HG03520 (cell line): Measurements from ENCODE around the gene POTEF.
A peak's percentile ranks its signal among the peaks of the same experiment; 100 is the strongest.
"Not testable (repeated sequence)": the region's sequence is repeated elsewhere in the genome, so short reads cannot be mapped to it uniquely, and the experiment has no call there.

Source experiments
- ATAC-seq: cut with Tn5 transposase; IDR thresholded peaks from one replicate; pipeline ENCODE4 v1.9.1; 2021; ENCODE audit warnings: mild to moderate bottlenecking, moderate library complexity; ENCODE audit not compliant: unreplicated experiment

POTEF gene

DNA sequence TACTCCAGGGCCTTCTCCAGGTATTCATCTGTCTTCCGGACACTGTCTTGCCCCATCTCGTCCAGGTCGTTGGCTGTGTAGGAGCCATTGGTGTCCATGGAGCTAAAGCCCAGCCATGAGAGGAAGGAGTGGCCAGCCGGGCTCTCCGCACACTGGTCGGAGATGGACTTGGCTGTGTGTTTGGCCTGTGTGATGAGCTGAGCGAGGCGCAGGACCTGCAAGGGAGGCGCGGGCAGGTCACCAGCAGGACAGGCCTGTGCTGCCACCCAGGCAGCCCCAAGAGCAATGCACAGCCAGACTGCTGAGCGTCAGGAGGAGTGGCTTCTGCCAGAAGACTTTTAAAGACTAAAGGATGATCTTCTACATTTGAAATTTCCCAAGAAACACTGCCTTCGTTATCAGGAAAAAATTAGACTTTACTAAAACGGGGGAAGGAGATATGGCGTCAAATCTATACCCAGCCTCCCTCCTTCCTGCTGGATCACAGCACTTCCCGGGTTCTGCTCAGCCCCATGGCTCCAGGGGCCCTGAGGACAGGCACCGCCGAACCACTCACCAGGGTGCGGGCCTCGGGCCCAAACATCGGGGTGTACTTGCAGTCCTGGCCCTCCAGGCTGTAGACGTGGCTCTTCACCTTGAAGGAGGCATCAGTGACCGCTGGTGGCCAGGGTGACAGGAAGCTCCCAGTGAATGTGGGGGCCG, 24.9 kb upstream of the POTEF start:
- ATAC-seq: not testable (repeated sequence)

GRCh38 chr2:130152816-130153595, 24.0 kb upstream of the POTEF start:
- ATAC-seq: no peak

- not testable (repeated sequence) for ATAC-seq
Measured at GRCh38 chr2:130152136-130152815, 23.3 kb upstream of the POTEF start.

DNA sequence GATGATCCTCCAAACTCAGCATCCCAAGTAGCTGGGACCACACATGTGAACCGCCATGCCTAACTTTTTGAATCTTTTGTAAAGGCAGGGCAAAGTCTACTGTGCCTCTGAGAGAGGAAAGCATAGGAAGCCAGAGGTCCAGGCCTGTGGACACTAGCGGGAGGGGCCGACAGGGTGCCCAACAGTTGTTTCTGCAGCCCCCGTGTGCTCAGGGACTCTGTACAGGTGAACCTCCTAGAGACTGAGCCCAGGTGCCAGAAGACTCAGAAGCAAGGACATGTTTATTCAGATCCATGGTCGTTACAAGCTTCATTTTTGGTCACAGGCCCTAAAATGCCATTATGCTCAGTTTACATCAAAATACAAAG, 22.1 kb upstream of the POTEF start:
- ATAC-seq: not testable (repeated sequence)

DNA sequence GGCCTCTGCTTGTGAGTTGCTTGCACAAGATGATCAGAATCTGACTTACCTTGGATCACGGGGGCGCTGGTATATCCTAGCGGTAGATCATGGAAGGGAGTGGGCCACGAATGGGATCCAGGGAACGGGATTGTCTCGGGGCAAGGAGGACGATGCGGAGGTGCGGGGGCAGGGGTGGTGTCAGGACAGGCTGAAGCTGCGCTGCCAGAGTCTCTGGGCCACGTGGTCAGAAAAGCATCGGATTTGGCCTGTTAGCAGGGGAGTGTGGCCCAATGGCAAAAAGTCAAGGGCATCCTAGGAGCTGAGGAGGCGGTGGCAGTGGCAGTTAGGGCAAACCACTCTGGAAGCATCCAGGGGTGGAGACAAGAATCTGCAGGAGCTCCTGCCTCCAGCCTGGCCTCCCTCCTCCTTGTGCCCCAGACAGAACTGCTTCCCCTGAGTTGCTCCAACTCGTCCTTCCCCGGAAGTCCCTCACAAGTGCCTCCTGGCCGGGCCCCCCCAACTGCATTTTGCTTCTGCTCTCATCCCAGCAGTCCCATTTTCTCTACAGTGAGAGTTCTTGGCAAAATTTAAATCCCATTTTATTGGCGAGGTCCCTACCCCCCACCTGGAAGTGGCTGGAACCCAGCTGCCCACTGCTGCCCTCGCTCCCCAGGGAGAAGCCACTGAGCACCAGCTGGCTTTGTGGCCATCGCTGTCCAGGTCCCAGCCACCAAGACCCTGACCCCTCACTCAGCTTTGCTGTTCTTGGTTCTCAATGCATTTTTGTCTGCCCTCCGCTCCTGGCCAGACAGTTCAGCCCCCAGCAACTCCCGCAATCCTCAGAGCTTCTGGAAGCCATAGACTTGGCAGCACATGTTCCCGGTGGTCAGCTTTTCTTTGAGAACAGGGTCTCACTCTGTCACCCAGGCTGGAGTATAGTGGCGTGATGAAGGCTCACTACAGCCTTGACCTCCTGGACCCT, 21.4 kb upstream of the POTEF start:
- ATAC-seq: no peak

DNA sequence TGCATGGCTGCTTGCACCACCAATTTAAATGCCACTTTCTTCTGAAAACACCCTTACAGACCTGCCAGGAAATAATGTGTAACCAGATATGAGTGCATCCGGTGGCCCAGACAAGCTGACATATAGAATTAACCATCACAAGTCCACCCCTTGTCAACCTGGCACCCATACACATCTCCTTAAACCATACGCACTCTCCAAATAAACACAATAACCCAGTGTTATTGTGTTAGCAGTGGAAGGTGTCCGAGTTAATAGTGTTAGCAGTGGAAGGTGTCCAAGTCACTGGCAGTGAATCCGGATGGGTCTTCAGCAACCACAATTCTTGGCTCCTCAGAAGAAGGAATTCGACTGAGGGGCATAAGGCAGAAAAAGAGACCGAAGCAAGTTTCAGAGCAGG, 19.5 kb upstream of the POTEF start:
- not testable (repeated sequence) for ATAC-seq

DNA sequence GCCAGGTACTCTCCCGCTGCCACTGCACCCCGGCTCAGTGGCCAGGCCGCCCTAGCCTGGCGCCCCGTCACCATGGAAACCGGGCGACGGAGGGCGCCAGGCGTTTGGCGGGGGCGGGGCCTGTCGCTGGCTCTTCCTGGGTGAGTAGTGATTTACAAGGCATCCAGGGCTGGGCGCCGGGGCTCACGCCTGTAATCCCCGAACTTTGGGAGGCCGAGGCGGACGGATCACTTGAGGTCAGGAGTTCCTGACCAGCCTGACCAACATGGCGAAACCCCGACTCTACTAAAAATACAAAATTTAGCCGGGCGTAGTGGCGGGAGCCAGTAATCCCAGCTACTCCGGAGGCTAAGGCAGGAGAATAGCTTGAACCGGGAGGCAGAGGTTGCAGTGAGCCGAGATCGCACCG, 16.0 kb upstream of the POTEF start, which contains the start of gene CCDC74B:
TSS of gene CCDC74B (minus strand) at position 107 of the 409 bp plus-strand sequence. CDS start 116 bp downstream, outside the sequence.
- ATAC-seq: peak; percentile 86

GRCh38 chr2:130143266-130144039, 14.4 kb upstream of the POTEF start:
- not testable (repeated sequence) for ATAC-seq

DNA sequence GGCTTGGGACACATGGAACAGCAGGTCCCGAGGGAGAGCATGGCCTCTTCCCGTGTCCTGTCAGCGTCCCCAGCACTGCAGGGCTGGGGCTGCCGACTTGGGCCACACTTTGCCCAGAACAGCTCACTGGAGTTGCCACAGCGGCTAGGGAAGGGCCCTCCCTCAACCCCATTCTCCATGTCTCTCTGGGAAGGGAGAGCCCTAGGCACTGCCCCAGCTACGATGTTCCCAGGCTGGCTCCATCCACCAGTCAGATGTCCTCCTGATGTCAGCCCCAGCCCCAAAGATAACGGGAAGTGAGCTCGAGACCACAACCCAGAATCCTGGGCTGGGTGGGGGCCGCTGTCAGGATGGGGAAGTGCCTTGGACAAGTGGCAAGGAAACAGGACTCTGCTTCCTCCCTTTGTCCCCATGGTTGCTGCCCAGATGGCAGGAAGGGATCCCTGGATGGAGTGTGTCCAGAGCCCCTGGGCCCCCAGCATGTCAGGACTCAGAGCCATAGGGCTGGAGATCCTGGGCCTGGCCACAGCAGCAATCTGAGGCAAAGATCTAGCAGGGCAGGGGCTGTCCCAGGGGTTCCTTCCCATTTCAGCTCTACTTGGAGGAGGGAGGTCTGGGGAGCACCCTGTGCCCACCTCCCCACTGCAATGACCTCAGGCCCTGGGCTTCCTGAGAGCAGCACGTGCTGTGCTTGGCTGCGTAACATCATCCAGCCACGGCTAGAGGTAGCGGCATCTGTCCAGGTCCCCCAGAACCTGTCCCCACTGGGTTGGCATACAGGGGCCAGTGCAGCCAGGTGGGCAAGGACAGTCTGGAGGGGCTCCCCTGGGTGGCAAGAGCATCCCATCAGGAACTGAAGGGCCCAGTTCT, 13.6 kb upstream of the POTEF start:
- ATAC-seq: not testable (repeated sequence)

- ATAC-seq: not testable (repeated sequence)
Measured at GRCh38 chr2:130141645-130142370, 12.8 kb upstream of the POTEF start.

DNA sequence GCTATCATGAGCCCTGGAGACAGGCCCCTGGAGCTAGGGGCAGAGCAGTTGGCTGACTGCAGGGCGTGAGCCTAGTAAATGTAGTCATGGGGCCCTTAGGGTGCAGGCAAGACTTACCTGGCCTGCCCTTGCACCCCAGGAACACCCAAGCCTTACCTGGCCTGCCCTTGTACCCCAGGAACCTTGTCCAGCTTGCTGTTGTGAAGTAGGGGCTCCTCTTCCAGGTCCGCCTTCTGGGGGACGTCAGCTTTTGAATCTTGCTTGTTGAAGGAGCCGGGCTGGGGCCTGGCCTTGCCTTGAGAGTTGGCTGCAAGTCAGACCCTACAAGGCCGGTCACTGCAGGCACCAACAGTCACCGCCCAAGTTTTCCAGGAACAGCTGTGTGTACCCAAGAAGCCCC, 12.0 kb upstream of the POTEF start:
- not testable (repeated sequence) for ATAC-seq

DNA sequence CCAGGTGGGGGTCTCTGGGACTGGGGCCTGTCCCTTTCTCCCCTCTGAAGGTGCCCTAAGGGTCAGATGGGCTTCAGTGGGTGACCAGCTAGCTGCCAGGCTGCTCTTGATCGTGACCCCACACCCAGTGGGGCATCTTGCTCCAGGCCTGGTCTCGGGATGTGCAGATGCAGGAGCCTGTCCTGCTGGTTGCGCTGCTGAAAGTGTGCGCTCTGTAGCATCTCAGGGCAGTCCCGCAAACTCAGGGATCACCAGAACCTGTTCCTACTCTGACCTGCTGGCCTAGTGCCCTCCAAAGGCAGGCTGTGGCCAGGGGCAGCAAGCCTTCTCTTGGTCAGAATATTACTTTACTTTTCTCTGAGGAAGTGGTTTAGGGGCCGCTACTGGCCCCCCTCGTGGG, 11.5 kb upstream of the POTEF start:
- ATAC-seq: not testable (repeated sequence)

- not testable (repeated sequence) for ATAC-seq
Measured at GRCh38 chr2:130139331-130140280, 10.6 kb upstream of the POTEF start.

- not testable (repeated sequence) for ATAC-seq
Measured at GRCh38 chr2:130138841-130139251, 9.8 kb upstream of the POTEF start.

DNA sequence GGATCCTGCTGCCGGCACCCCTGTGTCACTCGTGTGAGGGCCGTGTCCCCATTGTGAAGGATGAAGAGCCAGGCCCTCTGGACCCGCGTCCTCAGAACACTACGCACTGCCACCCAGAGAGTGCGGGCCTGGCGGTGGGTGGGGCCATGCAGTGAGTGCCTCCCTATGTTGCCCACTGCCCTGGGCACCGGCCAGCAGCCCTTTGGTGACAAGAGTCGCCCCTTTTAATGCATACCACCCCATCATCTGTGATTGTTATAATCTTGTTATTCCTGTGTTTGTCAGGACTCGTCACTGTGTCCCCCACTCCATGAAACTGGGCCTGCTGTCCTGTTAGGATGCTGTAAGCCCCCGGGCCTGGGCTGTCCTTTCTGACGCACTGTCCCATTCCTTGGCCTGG, 9.3 kb upstream of the POTEF start:
- not testable (repeated sequence) for ATAC-seq

DNA sequence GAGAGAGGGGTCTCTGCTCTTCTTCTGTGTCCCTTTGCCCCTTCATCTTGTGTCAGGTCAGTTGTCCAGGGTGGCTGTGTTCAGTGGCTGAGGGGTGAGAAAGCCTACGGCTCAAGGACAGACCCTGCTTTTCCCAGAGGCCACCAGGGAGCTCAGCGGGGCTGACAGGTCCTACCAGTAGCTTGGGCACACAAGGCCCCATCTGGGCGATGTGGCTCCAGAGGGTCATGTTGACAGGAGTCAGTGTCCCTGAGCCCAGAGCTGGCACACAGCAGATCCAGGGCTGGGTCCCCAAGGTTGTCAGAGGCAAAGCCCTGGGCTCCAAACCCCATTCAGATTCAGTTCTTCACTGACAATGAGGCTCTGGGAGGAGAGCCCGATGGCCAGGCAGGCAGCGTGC, 8.1 kb upstream of the POTEF start:
- ATAC-seq: not testable (repeated sequence)

DNA sequence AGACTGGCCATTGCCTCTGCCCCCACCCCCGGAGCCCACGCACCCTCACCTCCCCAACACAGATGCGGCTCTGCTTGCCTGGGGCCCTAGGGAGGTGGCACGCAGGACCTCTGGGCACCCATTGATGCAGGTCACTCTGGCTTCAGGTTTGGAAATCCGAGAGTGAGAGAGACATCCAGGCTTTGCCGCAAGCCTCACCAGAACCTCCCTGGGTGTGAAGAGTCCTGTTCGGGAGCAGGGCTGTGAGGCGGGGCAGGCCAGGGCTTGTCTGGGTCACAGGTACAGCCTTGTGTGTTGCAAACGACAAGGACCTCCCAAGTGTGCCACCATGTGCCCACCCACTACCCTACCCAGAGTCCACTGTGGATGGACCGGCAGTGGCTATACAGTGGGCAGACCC, 7.5 kb upstream of the POTEF start:
- not testable (repeated sequence) for ATAC-seq
